Measurements from ENCODE around the gene SPDL1.
A peak's percentile ranks its signal among the peaks of the same experiment; 100 is the strongest.

SPDL1 gene

GRCh38 chr5:169641253-169641652 is 57.7 kb downstream of the SPDL1 start:
- H3K27ac Mint-ChIP-seq (ENCODE audit: low read depth) = no peak overlapping the region
- peak overlapping the region; percentile 15 for H3K4me3 Mint-ChIP-seq
- H3K9me3 Mint-ChIP-seq = no peaks in the 10 kb centered on the region
- peaks cover 91% of the 10 kb centered on the region for H3K4me1 Mint-ChIP-seq
- DNase-seq (ENCODE audit: low spot score in 2 of 2) (no peak), ATAC-seq (replicated peaks; ENCODE audit: extremely low read depth, poor library complexity, severe bottlenecking) (no peak)
- H3K36me3 Mint-ChIP-seq (ENCODE audit: insufficient read depth) = peaks cover 12% of the 10 kb centered on the region
- H3K27me3 Mint-ChIP-seq = no peaks in the 10 kb centered on the region

- ATAC-seq (replicated peaks; ENCODE audit: extremely low read depth, poor library complexity, severe bottlenecking) (no peak), DNase-seq (ENCODE audit: low spot score in 2 of 2) (no peak)
- Mint-ChIP-seq H3K4me3 (peak overlapping the region; percentile 19), H3K27ac (ENCODE audit: low read depth) (peak overlapping the region; percentile 42), H3K36me3 (ENCODE audit: insufficient read depth) (peaks cover 6% of the 10 kb centered on the region), H3K4me1 (peaks cover 96% of the 10 kb centered on the region), H3K27me3 (no peaks in the 10 kb centered on the region), H3K9me3 (no peaks in the 10 kb centered on the region)
These were observed 63.3 kb downstream of the SPDL1 start for GRCh38 chr5:169646856-169647255.

GRCh38 chr5:169647566-169647965 is 64.0 kb downstream of the SPDL1 start:
- no peak for ATAC-seq (replicated peaks; ENCODE audit: extremely low read depth, poor library complexity, severe bottlenecking)
- no peak for DNase-seq (ENCODE audit: low spot score in 2 of 2)
- Mint-ChIP-seq H3K4me1 (peaks cover 95% of the 10 kb centered on the region), H3K4me3 (peak overlapping the region; percentile 10), H3K9me3 (no peaks in the 10 kb centered on the region), H3K27me3 (no peaks in the 10 kb centered on the region), H3K36me3 (ENCODE audit: insufficient read depth) (peaks cover 6% of the 10 kb centered on the region), H3K27ac (ENCODE audit: low read depth) (peak overlapping the region; percentile 42)

- Mint-ChIP-seq H3K27me3 (no peaks in the 10 kb centered on the region), H3K4me1 (peaks cover 98% of the 10 kb centered on the region), H3K36me3 (ENCODE audit: insufficient read depth) (peaks cover 6% of the 10 kb centered on the region), H3K27ac (ENCODE audit: low read depth) (peak overlapping the region; percentile 94), H3K9me3 (no peaks in the 10 kb centered on the region), H3K4me3 (peak overlapping the region; percentile 10)
- ATAC-seq (replicated peaks; ENCODE audit: extremely low read depth, poor library complexity, severe bottlenecking) = no peak
- DNase-seq (ENCODE audit: low spot score in 2 of 2) = no peak
These were observed 65.2 kb downstream of the SPDL1 start for GRCh38 chr5:169648725-169649310.

- Mint-ChIP-seq H3K36me3 (ENCODE audit: insufficient read depth) (peaks cover 6% of the 10 kb centered on the region), H3K4me1 (peaks cover 98% of the 10 kb centered on the region), H3K4me3 (peak overlapping the region; percentile 66), H3K27me3 (no peaks in the 10 kb centered on the region), H3K27ac (ENCODE audit: low read depth) (peak overlapping the region; percentile 94), H3K9me3 (no peaks in the 10 kb centered on the region)
- ATAC-seq (replicated peaks; ENCODE audit: extremely low read depth, poor library complexity, severe bottlenecking) (peak; percentile 67), DNase-seq (ENCODE audit: low spot score in 2 of 2) (no peak)
These were observed 65.9 kb downstream of the SPDL1 start for GRCh38 chr5:169649486-169649885.

- H3K9me3 Mint-ChIP-seq = no peaks in the 10 kb centered on the region
- H3K4me3 Mint-ChIP-seq = peak overlapping the region; percentile 68
- H3K27me3 Mint-ChIP-seq = no peaks in the 10 kb centered on the region
- DNase-seq (ENCODE audit: low spot score in 2 of 2) (no peak), ATAC-seq (replicated peaks; ENCODE audit: extremely low read depth, poor library complexity, severe bottlenecking) (peak; percentile 44)
- peaks cover 10% of the 10 kb centered on the region for H3K36me3 Mint-ChIP-seq (ENCODE audit: insufficient read depth)
- H3K4me1 Mint-ChIP-seq = peaks cover 98% of the 10 kb centered on the region
- H3K27ac Mint-ChIP-seq (ENCODE audit: low read depth) = peak overlapping the region; percentile 94
These were observed 67.2 kb downstream of the SPDL1 start for GRCh38 chr5:169650701-169651331.

- ATAC-seq (replicated peaks; ENCODE audit: extremely low read depth, poor library complexity, severe bottlenecking) = no peak
- H3K27me3 Mint-ChIP-seq = no peaks in the 10 kb centered on the region
- no peaks in the 10 kb centered on the region for H3K9me3 Mint-ChIP-seq
- peaks cover 98% of the 10 kb centered on the region for H3K4me1 Mint-ChIP-seq
- DNase-seq (ENCODE audit: low spot score in 2 of 2) = no peak
- H3K4me3 Mint-ChIP-seq = peak overlapping the region; percentile 68
- H3K36me3 Mint-ChIP-seq (ENCODE audit: insufficient read depth) = peaks cover 12% of the 10 kb centered on the region
- peak overlapping the region; percentile 94 for H3K27ac Mint-ChIP-seq (ENCODE audit: low read depth)
These were observed 68.0 kb downstream of the SPDL1 start for GRCh38 chr5:169651526-169651925.

GRCh38 chr5:169652057-169652456 is 68.5 kb downstream of the SPDL1 start:
- no peak for ATAC-seq (replicated peaks; ENCODE audit: extremely low read depth, poor library complexity, severe bottlenecking)
- DNase-seq (ENCODE audit: low spot score in 2 of 2) = no peak
- H3K27me3 Mint-ChIP-seq = no peaks in the 10 kb centered on the region
- no peak overlapping the region for H3K4me3 Mint-ChIP-seq
- peak overlapping the region; percentile 94 for H3K27ac Mint-ChIP-seq (ENCODE audit: low read depth)
- H3K36me3 Mint-ChIP-seq (ENCODE audit: insufficient read depth) = peaks cover 14% of the 10 kb centered on the region
- peaks cover 98% of the 10 kb centered on the region for H3K4me1 Mint-ChIP-seq
- no peaks in the 10 kb centered on the region for H3K9me3 Mint-ChIP-seq

- peaks cover 18% of the 10 kb centered on the region for H3K36me3 Mint-ChIP-seq (ENCODE audit: insufficient read depth)
- H3K27me3 Mint-ChIP-seq = no peaks in the 10 kb centered on the region
- H3K4me1 Mint-ChIP-seq = peaks cover 96% of the 10 kb centered on the region
- no peak for ATAC-seq (replicated peaks; ENCODE audit: extremely low read depth, poor library complexity, severe bottlenecking)
- H3K9me3 Mint-ChIP-seq = no peaks in the 10 kb centered on the region
- H3K27ac Mint-ChIP-seq (ENCODE audit: low read depth) = peak overlapping the region; percentile 29
- DNase-seq (ENCODE audit: low spot score in 2 of 2) = no peak
- no peak overlapping the region for H3K4me3 Mint-ChIP-seq
These were observed 69.5 kb downstream of the SPDL1 start for GRCh38 chr5:169653091-169653490.
